CD4-positive, alpha-beta T cell (primary cell): ENCODE data around the gene SLC37A2. TPM values are rescaled to one million over a fixed set of nuclear protein-coding genes. Genes with fewer than 3 reads are reported as not detected.
"Not testable (repeated sequence)": the region's sequence is repeated elsewhere in the genome, so short reads cannot be mapped to it uniquely, and the experiment has no call there.

Source experiments
- ATAC-seq: fragments of 200-7000 bp; cut with Tn5 transposase; one replicate; pipeline ENCODE4 v1.10.0; 2022; ENCODE audit warnings: mild to moderate bottlenecking; ENCODE audit not compliant: poor library complexity
- CTCF ChIA-PET: fragments of 350-600 bp; sonication (Branson Sonifier 250); formaldehyde crosslinking; loops from one replicate; lab custom pipeline; 2021; ENCODE audit warnings: antibody characterized with exemption, inconsistent platforms; lab: Charles Lee
- POLR2A ChIA-PET: fragments of 350-600 bp; sonication (Branson Sonifier 250); formaldehyde crosslinking; loops from one replicate; lab custom pipeline; 2021; ENCODE audit warnings: antibody characterized with exemption, inconsistent platforms; lab: Charles Lee
- DNase-seq, 14 experiments: peaks; one replicate each; pipeline ENCODE4 v3.0.0-alpha.2; 2013 to 2020; ENCODE audit warnings: mixed read lengths in 2 of 14
- H3K27ac ChIP-seq, 2 donors: one replicate each; pipeline versions ENCODE4 v1.5.1 to v1.7.0; 2013; ENCODE audit warnings: low read length in 2 of 2, low read depth in 1 of 2, mild to moderate bottlenecking in 1 of 2
- H3K27me3 ChIP-seq, 2 experiments: 1 replicate in 1 of 2; 2 replicates in 1 of 2; pipeline versions ENCODE4 v1.6.1 to v1.7.0; 2013; ENCODE audit warnings: low read length in 2 of 2, control low read depth in 1 of 2, mild to moderate bottlenecking in 1 of 2, moderate library complexity in 1 of 2; ENCODE audit not compliant: insufficient read depth in 2 of 2, control insufficient read depth in 1 of 2
- H3K36me3 ChIP-seq: one replicate; pipeline ENCODE4 v1.6.1; 2013; ENCODE audit warnings: low read length, control low read depth; ENCODE audit not compliant: insufficient read depth
- H3K4me1 ChIP-seq: one replicate; pipeline ENCODE4 v1.6.1; 2013; ENCODE audit warnings: low read length, control low read depth; ENCODE audit not compliant: insufficient read depth
- H3K4me3 ChIP-seq: one replicate; pipeline ENCODE4 v1.5.1; 2013; ENCODE audit warnings: mild to moderate bottlenecking, low read length, moderate library complexity
- H3K9me3 ChIP-seq, 2 experiments: 1 replicate in 1 of 2; 2 replicates in 1 of 2; pipeline versions ENCODE4 v1.6.1 to v1.7.0; 2013; ENCODE audit warnings: low read length in 2 of 2, mild to moderate bottlenecking in 2 of 2, control low read depth in 1 of 2, moderate library complexity in 1 of 2; ENCODE audit not compliant: control insufficient read depth in 1 of 2, insufficient read depth in 1 of 2
- H3K27ac Mint-ChIP-seq: one replicate; pipeline ENCODE4 v1.8.0; 2020; ENCODE audit warnings: mixed read lengths
- H3K27me3 Mint-ChIP-seq: one replicate; pipeline ENCODE4 v1.8.0; 2021; ENCODE audit warnings: mixed read lengths
- H3K36me3 Mint-ChIP-seq: one replicate; pipeline ENCODE4 v1.8.0; 2021; ENCODE audit warnings: low read depth, mixed read lengths
- H3K4me1 Mint-ChIP-seq: one replicate; pipeline ENCODE4 v1.8.0; 2021; ENCODE audit warnings: low read depth, mixed read lengths
- H3K4me3 Mint-ChIP-seq: one replicate; pipeline ENCODE4 v1.8.0; 2020; ENCODE audit warnings: mild to moderate bottlenecking, mixed read lengths
- H3K9me3 Mint-ChIP-seq: one replicate; pipeline ENCODE4 v1.8.0; 2020; ENCODE audit warnings: mixed read lengths
- CTCF ChIP-seq: fragments of 200-600 bp; IDR thresholded peaks from one replicate; pipeline ENCODE4 v1.8.0; 2022; ENCODE audit warnings: antibody characterized with exemption, mild to moderate bottlenecking
- intact Hi-C, 2 experiments: fragments of 100-400 bp; cut with DNase I in 1 of 2; cut with micrococcal nuclease in 1 of 2; formaldehyde crosslinking; loops; one replicate each; pipeline versions ENCODE4 v1.15.1 to v1.9.0; 2023 to 2025; cut with DNase I, micrococcal nuclease
- total RNA-seq, 174 experiments: library from RNA in 2 of 174; stranded (reverse) in 2 of 174; gene quantifications; one replicate each; pipeline ENCODE4 v1.2.3 and lab custom pipeline; 2021 to 2026

Gene SLC37A2
- total RNA-seq, 2 experiments from 2014 or later, result 0.25 to 0.34 TPM

GRCh38 chr11:125022551-125022950, 40.6 kb upstream of the SLC37A2 start:
- H3K27ac Mint-ChIP-seq, result no peak overlapping the region
- no peak overlapping the region for H3K4me3 ChIP-seq
- no peaks in the 10 kb centered on the region for H3K36me3 Mint-ChIP-seq
- no peaks in the 10 kb centered on the region for H3K36me3 ChIP-seq
- intact Hi-C loops, result no loop called here
- no peaks in the 10 kb centered on the region for H3K4me1 ChIP-seq
- no peaks in the 10 kb centered on the region for H3K27me3 ChIP-seq
- DNase-seq, result no peak
- ChIA-PET POLR2A (no interaction called here), CTCF (no interaction called here)
- H3K27me3 Mint-ChIP-seq, result no peaks in the 10 kb centered on the region
- no peaks in the 10 kb centered on the region for H3K4me1 Mint-ChIP-seq
- TF ChIP-seq CTCF, result no peak
- no peak overlapping the region for H3K4me3 Mint-ChIP-seq
- H3K9me3 Mint-ChIP-seq, result no peaks in the 10 kb centered on the region
- H3K9me3 ChIP-seq, result no peaks in the 10 kb centered on the region
- no peak for ATAC-seq
- H3K27ac ChIP-seq, result no peak overlapping the region

GRCh38 chr11:125025968-125026367, 37.1 kb upstream of the SLC37A2 start:
- no peak for TF ChIP-seq CTCF
- Histone ChIP-seq H3K27ac (no peak overlapping the region), H3K4me3 (no peak overlapping the region), H3K9me3 (no peaks in the 10 kb centered on the region), H3K36me3 (no peaks in the 10 kb centered on the region), H3K27me3 (no peaks in the 10 kb centered on the region), H3K4me1 (no peaks in the 10 kb centered on the region)
- Mint-ChIP-seq H3K27me3 (no peaks in the 10 kb centered on the region), H3K36me3 (peaks cover 23% of the 10 kb centered on the region), H3K27ac (no peak overlapping the region), H3K4me3 (no peak overlapping the region), H3K9me3 (peaks cover 3% of the 10 kb centered on the region), H3K4me1 (no peaks in the 10 kb centered on the region)
- ChIA-PET CTCF (no interaction called here), POLR2A (no interaction called here)
- ATAC-seq (no peak), DNase-seq (no peak)
- intact Hi-C loops, result no loop called here

- H3K27me3 Mint-ChIP-seq, H3K4me1 Mint-ChIP-seq, CTCF ChIA-PET, H3K9me3 ChIP-seq, H3K4me3 ChIP-seq, ATAC-seq, intact Hi-C loops, H3K4me3 Mint-ChIP-seq, H3K27ac Mint-ChIP-seq, H3K9me3 Mint-ChIP-seq, H3K36me3 ChIP-seq, POLR2A ChIA-PET, DNase-seq, H3K4me1 ChIP-seq, H3K27ac ChIP-seq, H3K27me3 ChIP-seq: not testable (repeated sequence)
- H3K36me3 Mint-ChIP-seq, result peaks cover 50% of the 10 kb centered on the region
Measured at GRCh38 chr11:125029431-125029830, 33.7 kb upstream of the SLC37A2 start.

GRCh38 chr11:125036933-125037332, 26.2 kb upstream of the SLC37A2 start:
- no peak overlapping the region for H3K27ac Mint-ChIP-seq
- DNase-seq (peak in 1 of 14 experiments; percentile 6), ATAC-seq (no peak)
- peaks cover 0 to 4% of the 10 kb centered on the region in 2 experiments for H3K9me3 ChIP-seq
- peaks cover 3% of the 10 kb centered on the region for H3K36me3 ChIP-seq
- H3K9me3 Mint-ChIP-seq, result peaks cover 14% of the 10 kb centered on the region
- no peak overlapping the region for H3K4me3 Mint-ChIP-seq
- TF ChIP-seq CTCF, result no peak
- H3K27me3 ChIP-seq, result no peaks in the 10 kb centered on the region
- H3K36me3 Mint-ChIP-seq, result peaks cover 62% of the 10 kb centered on the region
- H3K4me1 ChIP-seq, result no peaks in the 10 kb centered on the region
- no peaks in the 10 kb centered on the region for H3K27me3 Mint-ChIP-seq
- H3K4me3 ChIP-seq, result no peak overlapping the region
- CTCF ChIA-PET, result no interaction called here
- no peaks in the 10 kb centered on the region for H3K4me1 Mint-ChIP-seq
- POLR2A ChIA-PET, result no interaction called here
- no peak overlapping the region for H3K27ac ChIP-seq
- intact Hi-C loops, result no loop called here
